Stimulated activated CD8-positive, alpha-beta memory T cell treated with anti-CD3 and anti-CD28 coated beads, Interleukin-4, amount 100 ng/mL, for 1 hour (primary cell): ENCODE data around the gene TPCN2.

ENCODE experiments used
- DNase-seq, 2 donors: peaks; one replicate each; pipeline ENCODE4 v3.0.0-alpha.2; 2020; ENCODE audit warnings: low read depth in 2 of 2, low spot score in 1 of 2

TPCN2 gene

DNA sequence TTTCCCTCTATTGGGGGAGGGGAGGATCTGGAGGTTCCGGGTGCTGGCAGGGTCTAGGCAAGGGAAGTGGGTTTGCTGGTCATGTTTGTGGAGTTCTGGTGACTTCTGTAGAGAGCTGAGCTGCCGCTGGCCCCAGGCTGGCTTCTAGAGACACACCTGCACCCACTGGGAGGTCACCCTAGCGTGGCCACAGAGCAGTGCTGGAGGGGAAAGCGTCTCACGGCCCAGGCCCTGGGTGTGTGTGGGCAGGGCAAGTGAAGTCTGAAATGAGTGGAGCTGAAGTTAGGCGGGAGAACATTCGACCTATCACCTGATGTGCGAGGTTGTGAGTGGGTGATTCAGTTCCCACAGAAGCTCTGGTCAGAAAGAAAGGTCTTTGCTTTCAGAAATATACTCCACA lies 134.9 kb downstream of the TPCN2 start:
- no peak for DNase-seq
